Endothelial cell of umbilical vein (primary cell): ENCODE data around the gene SULT1C3. TPM values are rescaled to one million over a fixed set of nuclear protein-coding genes. Genes with fewer than 3 reads are reported as not detected.

ENCODE experiments used
- BruUV-seq: library from RNA; stranded (reverse); fragments of 400-500 nt; replicated peaks from 2 replicates; lab custom pipeline; 2021; lab: Mats Ljungman, UMichigan
- CTCF ChIA-PET: fragments of 300-600, 350-600 bp; sonication (Branson Sonifier 250); formaldehyde crosslinking; loops from one replicate; lab custom pipeline; 2021; ENCODE audit warnings: antibody characterized with exemption, inconsistent platforms; lab: Charles Lee
- POLR2A ChIA-PET: fragments of 300-600, 350-600 bp; sonication (Branson Sonifier 250); formaldehyde crosslinking; loops from one replicate; lab custom pipeline; 2021; ENCODE audit warnings: antibody characterized with exemption, inconsistent platforms; lab: Charles Lee
- DNase-seq: peaks from one replicate; pipeline ENCODE4 v3.0.0-alpha.2; 2011; ENCODE audit warnings: low read depth, low spot score
- FAIRE-seq: peaks from 2 replicates; lab custom pipeline; 2011; peaks lifted over from hg19 to GRCh38; lab: Jason Lieb, UNC
- H2AFZ ChIP-seq: 2 replicates; pipeline ENCODE4 v1.6.0; 2012; ENCODE audit warnings: low read depth, low read length, control low read depth, inconsistent platforms
- H3K27ac ChIP-seq: 2 replicates; pipeline ENCODE4 v1.5.1; 2011; ENCODE audit warnings: low read depth, mild to moderate bottlenecking, control low read depth, low read length, moderate library complexity; ENCODE audit not compliant: insufficient read depth
- H3K27me3 ChIP-seq, 2 experiments: 2 replicates each; pipeline versions ENCODE4 v1.6.0 to v1.6.1; 2011; ENCODE audit warnings: low read length in 2 of 2, mixed read lengths in 1 of 2; ENCODE audit not compliant: control insufficient read depth in 2 of 2, insufficient read depth in 2 of 2
- H3K36me3 ChIP-seq, 2 experiments: 2 replicates in 1 of 2; 3 replicates in 1 of 2; pipeline ENCODE4 v1.5.1; 2011; ENCODE audit warnings: low read length in 2 of 2, mild to moderate bottlenecking in 1 of 2, moderate library complexity in 1 of 2; ENCODE audit not compliant: control insufficient read depth in 2 of 2, insufficient read depth in 2 of 2; ENCODE audit errors: extremely low read depth in 1 of 2
- H3K4me1 ChIP-seq: 3 replicates; pipeline ENCODE4 v1.5.1; 2011; ENCODE audit warnings: mild to moderate bottlenecking, low read length; ENCODE audit not compliant: control insufficient read depth, insufficient read depth; ENCODE audit errors: extremely low read depth
- H3K4me2 ChIP-seq: 2 replicates; pipeline ENCODE4 v1.6.1; 2011; ENCODE audit warnings: low read length, control low read depth, mixed read lengths; ENCODE audit not compliant: insufficient read depth
- H3K4me3 ChIP-seq, 3 experiments: fragments of 200-600 bp in 1 of 3; sonication (generic), shearing (Covaris generic) in 1 of 3; replicated peaks in 1 of 3; 2 replicates each; pipeline ENCODE4 v1.5.1; 2011 to 2016; ENCODE audit warnings: control low read depth in 3 of 3, low read length in 3 of 3, mild to moderate bottlenecking in 2 of 3, inconsistent platforms in 1 of 3, low read depth in 1 of 3, moderate library complexity in 1 of 3; ENCODE audit not compliant: insufficient read depth in 1 of 3
- H3K79me2 ChIP-seq: 2 replicates; pipeline ENCODE4 v1.6.0; 2012; ENCODE audit warnings: low read length, inconsistent platforms; ENCODE audit not compliant: control insufficient read depth, insufficient read depth
- H3K9ac ChIP-seq: replicated peaks from 2 replicates; pipeline ENCODE3; 2011; ENCODE audit warnings: low read length, control low read depth; ENCODE audit not compliant: insufficient read depth; ENCODE audit errors: extremely low read depth
- H3K9me1 ChIP-seq: replicated peaks from 3 replicates; pipeline ENCODE4 v1.6.0; 2011; ENCODE audit warnings: mild to moderate bottlenecking, low read length; ENCODE audit not compliant: control insufficient read depth, insufficient read depth; ENCODE audit errors: extremely low read depth
- H3K9me3 ChIP-seq: replicated peaks from 2 replicates; pipeline ENCODE4 v1.5.1; 2012; ENCODE audit warnings: low read length, inconsistent platforms; ENCODE audit not compliant: control insufficient read depth, insufficient read depth
- H4K20me1 ChIP-seq: replicated peaks from 2 replicates; pipeline ENCODE3; 2011; ENCODE audit warnings: mild to moderate bottlenecking, low read length; ENCODE audit not compliant: control insufficient read depth, insufficient read depth; ENCODE audit errors: extremely low read depth
- EZH2 ChIP-seq: IDR thresholded peaks from 2 replicates; pipeline ENCODE4 v1.6.1; 2012; ENCODE audit warnings: borderline replicate concordance, low read depth, mild to moderate bottlenecking, moderate library complexity, low read length, inconsistent platforms; ENCODE audit not compliant: severe bottlenecking
- FOS ChIP-seq: IDR thresholded peaks from 2 replicates; pipeline ENCODE4 v1.6.1; 2011; ENCODE audit warnings: mild to moderate bottlenecking, low read length, moderate library complexity, borderline replicate concordance; ENCODE audit not compliant: insufficient read depth
- GATA2 ChIP-seq: IDR thresholded peaks from 2 replicates; pipeline ENCODE4 v1.7.0; 2011; ENCODE audit warnings: low read depth, mild to moderate bottlenecking, moderate library complexity, mixed read lengths, low read length; ENCODE audit not compliant: insufficient read length, insufficient read depth
- JUN ChIP-seq: IDR thresholded peaks from 2 replicates; pipeline ENCODE4 v1.6.1; 2011; ENCODE audit warnings: borderline replicate concordance, low read depth; ENCODE audit not compliant: insufficient read length, insufficient read depth
- MYC ChIP-seq: IDR thresholded peaks from one replicate; pipeline ENCODE4 v1.6.1; 2011; ENCODE audit warnings: mild to moderate bottlenecking, low read depth, low read length
- POLR2A ChIP-seq: IDR thresholded peaks from 2 replicates; pipeline ENCODE4 v1.6.1; 2012; ENCODE audit warnings: low read depth, mild to moderate bottlenecking, control low read depth, low read length
- POLR2AphosphoS5 ChIP-seq: IDR thresholded peaks from 2 replicates; pipeline ENCODE4 v1.6.1; 2012; ENCODE audit warnings: low read depth, mild to moderate bottlenecking, control low read depth, low read length, moderate library complexity; ENCODE audit not compliant: insufficient read depth
- dilution Hi-C: fragments of 300-500 bp; cut with MboI; formaldehyde crosslinking; loops from one replicate; pipeline ENCODE4 v1.15.0; 2019; ENCODE audit warnings: low sequenced_read_pairs; ENCODE audit not compliant: extremely low pct_ligation_motif_present
- intact Hi-C: fragments of 100-400 bp; cut with micrococcal nuclease; formaldehyde crosslinking; loops from one replicate; pipeline ENCODE4 v1.10.0; 2022
- polyA plus RNA-seq, 4 experiments: library from polyadenylated mRNA; depleted of rRNA in 3 of 4; stranded (reverse) in 3 of 4; unstranded in 1 of 4; fragments of >200 nt; gene quantifications; 2 replicates each; pipeline versions ENCODE4 v1.2.1 to v1.2.3, GENCODE V29; 2011 to 2012; ENCODE audit warnings: missing spikeins in 1 of 4
- total RNA-seq: library from RNA; stranded (reverse); gene quantifications from 2 replicates; pipeline ENCODE4 v1.2.3, GENCODE V29; 2021
- TF ChIP-seq, protein P1 (sequence below): IDR thresholded peaks from 2 replicates; pipeline ENCODE4 v1.6.1; 2011; ENCODE audit not compliant: insufficient read depth, insufficient read length
- TF ChIP-seq, protein P2 (sequence below), 2 donors: IDR thresholded peaks; 1 replicate in 1 of 2; 2 replicates in 1 of 2; pipeline ENCODE4 v1.5.1; 2011; ENCODE audit warnings: low read length in 2 of 2, mild to moderate bottlenecking in 2 of 2, moderate library complexity in 2 of 2, control low read depth in 1 of 2, inconsistent platforms in 1 of 2, low read depth in 1 of 2; ENCODE audit not compliant: insufficient read depth in 1 of 2; ENCODE audit errors: extremely low read depth in 1 of 2

SULT1C3 gene
- total and polyA plus RNA-seq, 2 donors (not counting 3 experiments of a cell fraction or from before 2014, with no cell fraction given): not detected

DNA sequence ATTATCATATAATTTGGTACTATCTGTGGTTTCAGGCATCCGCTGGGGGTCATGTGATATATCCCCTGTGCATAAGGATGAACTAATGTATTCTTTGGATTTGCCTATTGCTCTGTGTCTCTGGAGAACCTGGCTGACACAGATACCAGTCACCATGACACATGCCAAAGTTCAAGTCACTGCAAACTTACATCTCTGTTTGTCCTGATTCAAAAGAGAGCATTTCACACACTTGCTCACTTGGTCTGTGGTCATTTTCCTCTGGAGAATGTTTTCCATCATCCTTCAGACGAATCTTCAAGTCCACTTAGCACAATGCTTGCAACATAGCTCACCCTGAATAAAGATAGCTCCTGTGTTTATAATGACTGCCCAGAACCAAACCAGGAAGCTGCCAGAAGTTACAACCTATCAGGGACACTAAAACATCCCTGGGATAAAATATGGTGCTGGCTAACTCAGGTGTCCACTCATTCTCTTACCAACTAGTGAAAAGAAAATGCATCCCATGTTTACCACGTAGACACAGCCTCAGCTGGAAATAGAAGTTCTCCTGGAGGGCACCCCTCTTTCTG, 18.1 kb downstream of the SULT1C3 start:
- no peak for DNase-seq
- ChIA-PET POLR2A (no interaction called here), CTCF (no interaction called here)
- BruUV-seq: no TSS peak
- no peak overlapping the region for H2AFZ ChIP-seq
- H3K27ac ChIP-seq: no peak overlapping the region
- H3K9ac ChIP-seq: no peak overlapping the region
- H3K4me1 ChIP-seq: no peaks in the 10 kb centered on the region
- no peak for TF ChIP-seq JUN
- TF ChIP-seq GATA2: no peak
- no peak for TF ChIP-seq FOS
- TF ChIP-seq EZH2: no peak
- no peak for TF ChIP-seq MYC
- TF ChIP-seq, protein P1, sequence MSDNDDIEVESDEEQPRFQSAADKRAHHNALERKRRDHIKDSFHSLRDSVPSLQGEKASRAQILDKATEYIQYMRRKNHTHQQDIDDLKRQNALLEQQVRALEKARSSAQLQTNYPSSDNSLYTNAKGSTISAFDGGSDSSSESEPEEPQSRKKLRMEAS: no peak
- no peak for TF ChIP-seq POLR2AphosphoS5
- TF ChIP-seq, protein P2, sequence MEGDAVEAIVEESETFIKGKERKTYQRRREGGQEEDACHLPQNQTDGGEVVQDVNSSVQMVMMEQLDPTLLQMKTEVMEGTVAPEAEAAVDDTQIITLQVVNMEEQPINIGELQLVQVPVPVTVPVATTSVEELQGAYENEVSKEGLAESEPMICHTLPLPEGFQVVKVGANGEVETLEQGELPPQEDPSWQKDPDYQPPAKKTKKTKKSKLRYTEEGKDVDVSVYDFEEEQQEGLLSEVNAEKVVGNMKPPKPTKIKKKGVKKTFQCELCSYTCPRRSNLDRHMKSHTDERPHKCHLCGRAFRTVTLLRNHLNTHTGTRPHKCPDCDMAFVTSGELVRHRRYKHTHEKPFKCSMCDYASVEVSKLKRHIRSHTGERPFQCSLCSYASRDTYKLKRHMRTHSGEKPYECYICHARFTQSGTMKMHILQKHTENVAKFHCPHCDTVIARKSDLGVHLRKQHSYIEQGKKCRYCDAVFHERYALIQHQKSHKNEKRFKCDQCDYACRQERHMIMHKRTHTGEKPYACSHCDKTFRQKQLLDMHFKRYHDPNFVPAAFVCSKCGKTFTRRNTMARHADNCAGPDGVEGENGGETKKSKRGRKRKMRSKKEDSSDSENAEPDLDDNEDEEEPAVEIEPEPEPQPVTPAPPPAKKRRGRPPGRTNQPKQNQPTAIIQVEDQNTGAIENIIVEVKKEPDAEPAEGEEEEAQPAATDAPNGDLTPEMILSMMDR (IDR thresholded peaks at IDR 0.05; ENCODE audit: extremely low read depth in 1 of 2, insufficient read depth in 1 of 2, low read depth in 1 of 2, low read length in 2 of 2): no peak
- TF ChIP-seq POLR2A: no peak
- no peaks in the 10 kb centered on the region for H3K36me3 ChIP-seq
- dilution Hi-C loops: no loop called here
- peaks cover 0 to 4% of the 10 kb centered on the region in 2 experiments for H3K27me3 ChIP-seq
- no peak for FAIRE-seq
- H3K9me1 ChIP-seq: no peaks in the 10 kb centered on the region
- H4K20me1 ChIP-seq: no peaks in the 10 kb centered on the region
- no peaks in the 10 kb centered on the region for H3K79me2 ChIP-seq
- H3K9me3 ChIP-seq: no peaks in the 10 kb centered on the region
- intact Hi-C loops: no loop called here
- H3K4me2 ChIP-seq: no peak overlapping the region
- no peak overlapping the region for H3K4me3 ChIP-seq
